Endothelial cell (in vitro differentiated cells): ENCODE data around the gene SORCS2. TPM values are rescaled to one million over a fixed set of nuclear protein-coding genes. Genes with fewer than 3 reads are reported as not detected.

Experiments
- DNase-seq: peaks from one replicate; pipeline ENCODE4 v3.0.0; 2021; ENCODE audit warnings: low spot score
- H3K27ac Mint-ChIP-seq: one replicate; pipeline ENCODE4 v1.8.0; 2021; ENCODE audit warnings: mixed read lengths, inconsistent platforms; ENCODE audit not compliant: unreplicated experiment
- H3K27me3 Mint-ChIP-seq: one replicate; pipeline ENCODE4 v1.8.0; 2021; ENCODE audit warnings: mild to moderate bottlenecking, moderate library complexity, mixed read lengths, inconsistent platforms; ENCODE audit not compliant: unreplicated experiment
- H3K36me3 Mint-ChIP-seq: one replicate; pipeline ENCODE4 v1.8.0; 2021; ENCODE audit warnings: mild to moderate bottlenecking, low read depth, mixed read lengths, inconsistent platforms; ENCODE audit not compliant: unreplicated experiment
- H3K4me1 Mint-ChIP-seq: one replicate; pipeline ENCODE4 v1.8.0; 2021; ENCODE audit warnings: mild to moderate bottlenecking, mixed read lengths, inconsistent platforms; ENCODE audit not compliant: unreplicated experiment
- H3K4me3 Mint-ChIP-seq: one replicate; pipeline ENCODE4 v1.8.0; 2021; ENCODE audit warnings: mild to moderate bottlenecking, mixed read lengths, inconsistent platforms; ENCODE audit not compliant: unreplicated experiment
- H3K9me3 Mint-ChIP-seq: one replicate; pipeline ENCODE4 v1.8.0; 2021; ENCODE audit warnings: mixed read lengths, inconsistent platforms; ENCODE audit not compliant: unreplicated experiment
- CTCF ChIP-seq: fragments of 200-600 bp; sonication (generic); IDR thresholded peaks from one replicate; pipeline ENCODE4 v1.5.0; 2021; ENCODE audit warnings: antibody characterized with exemption; ENCODE audit not compliant: unreplicated experiment
- total RNA-seq: library from RNA; stranded (reverse); fragmentation: NEBNext Ultra II Directional; extraction: Animal tissue kit (Norgen Biotek cat#: 25700); gene quantifications from one replicate; pipeline ENCODE4 v1.2.1, GENCODE V29; 2021; ENCODE audit not compliant: unreplicated experiment

Gene SORCS2
- total RNA-seq, 1 donor from 2014 or later: 1.3 TPM

GRCh38 chr4:7535619-7536018 lies 343.3 kb downstream of the SORCS2 start:
- Mint-ChIP-seq H3K36me3 (peaks cover 4% of the 10 kb centered on the region), H3K4me1 (peaks cover 2% of the 10 kb centered on the region), H3K27ac (no peak overlapping the region), H3K4me3 (no peak overlapping the region), H3K9me3 (no peaks in the 10 kb centered on the region), H3K27me3 (peaks cover 10% of the 10 kb centered on the region)
- no peak for TF ChIP-seq CTCF
- no peak for DNase-seq

- peaks cover 2% of the 10 kb centered on the region for H3K4me1 Mint-ChIP-seq
- TF ChIP-seq CTCF: no peak
- H3K9me3 Mint-ChIP-seq: no peaks in the 10 kb centered on the region
- H3K27ac Mint-ChIP-seq: no peak overlapping the region
- peaks cover 4% of the 10 kb centered on the region for H3K36me3 Mint-ChIP-seq
- DNase-seq: no peak
- H3K27me3 Mint-ChIP-seq: peaks cover 10% of the 10 kb centered on the region
- H3K4me3 Mint-ChIP-seq: no peak overlapping the region
Observed at GRCh38 chr4:7536876-7537275, 344.5 kb downstream of the SORCS2 start.

GRCh38 chr4:7537853-7538400 lies 345.6 kb downstream of the SORCS2 start:
- no peaks in the 10 kb centered on the region for H3K4me1 Mint-ChIP-seq
- no peak overlapping the region for H3K4me3 Mint-ChIP-seq
- DNase-seq: no peak
- no peaks in the 10 kb centered on the region for H3K9me3 Mint-ChIP-seq
- peaks cover 6% of the 10 kb centered on the region for H3K27me3 Mint-ChIP-seq
- no peak for TF ChIP-seq CTCF
- H3K36me3 Mint-ChIP-seq: peaks cover 4% of the 10 kb centered on the region
- H3K27ac Mint-ChIP-seq: no peak overlapping the region

- no peak for TF ChIP-seq CTCF
- H3K27me3 Mint-ChIP-seq: peaks cover 7% of the 10 kb centered on the region
- H3K27ac Mint-ChIP-seq: no peak overlapping the region
- no peaks in the 10 kb centered on the region for H3K9me3 Mint-ChIP-seq
- no peak for DNase-seq
- H3K4me3 Mint-ChIP-seq: no peak overlapping the region
- H3K4me1 Mint-ChIP-seq: no peaks in the 10 kb centered on the region
- peaks cover 4% of the 10 kb centered on the region for H3K36me3 Mint-ChIP-seq
Observed at GRCh38 chr4:7538518-7538917, 346.2 kb downstream of the SORCS2 start.

DNA sequence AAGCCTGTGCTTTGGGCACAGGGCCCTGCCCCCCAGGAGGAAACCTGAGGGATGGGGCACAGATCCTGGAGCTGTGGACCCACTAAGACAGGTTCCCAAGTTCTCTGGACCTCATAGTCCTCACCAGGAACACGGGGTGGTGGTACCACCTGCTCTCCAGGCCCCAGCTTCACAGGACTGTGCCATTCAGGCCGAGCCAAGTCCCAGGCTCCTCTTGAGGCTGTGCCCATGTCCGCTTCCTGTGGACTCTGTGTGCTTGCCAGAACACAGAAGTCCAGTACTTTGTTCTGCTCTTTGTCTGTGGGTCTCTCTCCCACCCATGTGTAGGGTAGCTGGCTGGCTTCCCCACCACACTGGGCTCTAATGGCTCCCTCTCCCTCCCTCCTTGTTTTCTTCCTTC lies 346.8 kb downstream of the SORCS2 start:
- H3K27ac Mint-ChIP-seq: no peak overlapping the region
- no peak for DNase-seq
- no peak overlapping the region for H3K4me3 Mint-ChIP-seq
- H3K9me3 Mint-ChIP-seq: no peaks in the 10 kb centered on the region
- H3K27me3 Mint-ChIP-seq: peaks cover 7% of the 10 kb centered on the region
- H3K36me3 Mint-ChIP-seq: peaks cover 4% of the 10 kb centered on the region
- no peaks in the 10 kb centered on the region for H3K4me1 Mint-ChIP-seq
- TF ChIP-seq CTCF: no peak
